Mesenchymal stem cell (in vitro differentiated cells and primary cell): Measurements from ENCODE around the gene MTUS2.

Source experiments
- DNase-seq: peaks from one replicate; pipeline ENCODE4 v3.0.0-alpha.2; 2013
- H2AFZ ChIP-seq: one replicate; pipeline ENCODE4 v1.6.1; 2013; ENCODE audit warnings: low read depth, mild to moderate bottlenecking, control low read depth, inconsistent platforms, low read length, moderate library complexity
- H2AK5ac ChIP-seq: 2 replicates; pipeline ENCODE4 v1.6.1; 2013; ENCODE audit warnings: low read length, moderate library complexity, mild to moderate bottlenecking, inconsistent platforms; ENCODE audit not compliant: severe bottlenecking
- H2BK120ac ChIP-seq: one replicate; pipeline ENCODE4 v1.6.1; 2013; ENCODE audit warnings: low read depth, mild to moderate bottlenecking, inconsistent platforms, low read length, moderate library complexity
- H2BK12ac ChIP-seq, 2 experiments: one replicate each; pipeline ENCODE4 v1.6.1; 2013; ENCODE audit warnings: inconsistent platforms in 2 of 2, low read length in 2 of 2, mild to moderate bottlenecking in 2 of 2, moderate library complexity in 2 of 2, control low read depth in 1 of 2
- H2BK15ac ChIP-seq: one replicate; pipeline ENCODE4 v1.6.1; 2013; ENCODE audit warnings: mild to moderate bottlenecking, low read depth, inconsistent platforms; ENCODE audit not compliant: poor library complexity, severe bottlenecking
- H2BK5ac ChIP-seq: 2 replicates; pipeline ENCODE4 v1.6.1; 2013; ENCODE audit warnings: low read depth, mild to moderate bottlenecking, low read length, control low read depth, inconsistent platforms; ENCODE audit not compliant: poor library complexity, severe bottlenecking
- H3K14ac ChIP-seq, 2 experiments: one replicate each; pipeline ENCODE4 v1.6.1; 2013; ENCODE audit warnings: inconsistent platforms in 2 of 2, low read length in 2 of 2, control low read depth in 1 of 2, mild to moderate bottlenecking in 1 of 2, moderate library complexity in 1 of 2
- H3K18ac ChIP-seq, 2 experiments: one replicate each; pipeline ENCODE4 v1.6.1; 2013; ENCODE audit warnings: inconsistent platforms in 2 of 2, low read length in 2 of 2, control low read depth in 1 of 2, low read depth in 1 of 2, mild to moderate bottlenecking in 1 of 2
- H3K23ac ChIP-seq, 2 experiments: one replicate each; pipeline ENCODE4 v1.6.1; 2013; ENCODE audit warnings: inconsistent platforms in 2 of 2, low read length in 2 of 2, mild to moderate bottlenecking in 2 of 2, moderate library complexity in 2 of 2, control low read depth in 1 of 2
- H3K27ac ChIP-seq: 2 replicates; pipeline ENCODE4 v1.5.1; 2013; ENCODE audit warnings: mild to moderate bottlenecking, moderate library complexity, low read length, control low read depth, inconsistent platforms; ENCODE audit not compliant: poor library complexity, severe bottlenecking
- H3K27me3 ChIP-seq, 2 experiments: 2 replicates each; pipeline versions ENCODE4 v1.6.1 to v1.7.0; 2013; ENCODE audit warnings: low read length in 2 of 2, mild to moderate bottlenecking in 2 of 2, moderate library complexity in 2 of 2, control low read depth in 1 of 2, inconsistent platforms in 1 of 2; ENCODE audit not compliant: control insufficient read depth in 1 of 2, insufficient read depth in 1 of 2
- H3K36me3 ChIP-seq, 2 experiments: 2 replicates each; pipeline versions ENCODE4 v1.6.1 to v1.7.0; 2013; ENCODE audit warnings: low read length in 2 of 2, control low read depth in 1 of 2, inconsistent platforms in 1 of 2, low read depth in 1 of 2, mild to moderate bottlenecking in 1 of 2; ENCODE audit not compliant: insufficient read depth in 2 of 2, control insufficient read depth in 1 of 2
- H3K4ac ChIP-seq, 2 experiments: one replicate each; pipeline ENCODE4 v1.6.1; 2013; ENCODE audit warnings: inconsistent platforms in 2 of 2, low read length in 2 of 2, mild to moderate bottlenecking in 2 of 2, moderate library complexity in 2 of 2, control low read depth in 1 of 2, low read depth in 1 of 2
- H3K4me1 ChIP-seq: 2 replicates; pipeline ENCODE4 v1.6.1; 2013; ENCODE audit warnings: low read depth, low read length, control low read depth; ENCODE audit not compliant: control insufficient read depth, insufficient read depth
- H3K4me2 ChIP-seq: 2 replicates; pipeline ENCODE4 v1.6.1; 2013; ENCODE audit warnings: low read length, mild to moderate bottlenecking, inconsistent platforms; ENCODE audit not compliant: poor library complexity, severe bottlenecking
- H3K4me3 ChIP-seq, 2 experiments: 2 replicates each; pipeline versions ENCODE4 v1.5.1 to v1.7.0; 2013; ENCODE audit warnings: low read length in 2 of 2, mild to moderate bottlenecking in 2 of 2, control low read depth in 1 of 2, low read depth in 1 of 2; ENCODE audit not compliant: insufficient read depth in 1 of 2
- H3K79me1 ChIP-seq: replicated peaks from 2 replicates; pipeline ENCODE4 v1.6.1; 2013; ENCODE audit warnings: mild to moderate bottlenecking, control low read depth, low read length, inconsistent platforms; ENCODE audit not compliant: poor library complexity, severe bottlenecking
- H3K9ac ChIP-seq: 2 replicates; pipeline ENCODE4 v1.7.0; 2013; ENCODE audit warnings: mild to moderate bottlenecking, low read length, moderate library complexity
- H3K9me3 ChIP-seq: 2 replicates; pipeline ENCODE4 v1.7.0; 2013; ENCODE audit warnings: mild to moderate bottlenecking, low read length; ENCODE audit not compliant: control insufficient read depth
- H4K8ac ChIP-seq: one replicate; pipeline ENCODE4 v1.6.1; 2013; ENCODE audit warnings: inconsistent platforms, mild to moderate bottlenecking, low read length, moderate library complexity
- H4K91ac ChIP-seq: one replicate; pipeline ENCODE4 v1.6.1; 2013; ENCODE audit warnings: mild to moderate bottlenecking, low read length, inconsistent platforms
- WGBS: methylation state at CpG from one replicate; pipeline ENCODE4 v1.1.7; 2013; ENCODE audit warnings: mixed read lengths; 5-methylcytosine and 5-hydroxymethylcytosine counted together

The MTUS2 gene

GRCh38 chr13:29255567-29255966 is 435.4 kb downstream of the MTUS2 start:
- H4K91ac ChIP-seq: peak overlapping the region; percentile 29
- no peak overlapping the region for H3K23ac ChIP-seq
- no peak overlapping the region for H3K27ac ChIP-seq
- DNase-seq: no peak
- H4K8ac ChIP-seq: no peak overlapping the region
- H3K36me3 ChIP-seq: no peaks in the 10 kb centered on the region
- no peak overlapping the region for H3K4me3 ChIP-seq
- H3K9ac ChIP-seq: no peak overlapping the region
- no peak overlapping the region for H3K4ac ChIP-seq
- H2AFZ ChIP-seq: no peak overlapping the region
- 55% methylated on average over 2 of the region's 2 CpGs for WGBS
- no peak overlapping the region for H2AK5ac ChIP-seq
- no peak overlapping the region for H2BK5ac ChIP-seq
- H3K4me2 ChIP-seq: no peak overlapping the region
- H2BK15ac ChIP-seq: no peak overlapping the region
- no peak overlapping the region for H2BK120ac ChIP-seq
- peaks cover 0 to 4% of the 10 kb centered on the region in 2 experiments for H3K27me3 ChIP-seq
- no peaks in the 10 kb centered on the region for H3K9me3 ChIP-seq
- no peaks in the 10 kb centered on the region for H3K4me1 ChIP-seq
- no peak overlapping the region for H3K18ac ChIP-seq
- H2BK12ac ChIP-seq: no peak overlapping the region
- no peaks in the 10 kb centered on the region for H3K79me1 ChIP-seq
- H3K14ac ChIP-seq: no peak overlapping the region

- Histone ChIP-seq H3K27me3 (peaks cover 0 to 4% of the 10 kb centered on the region in 2 experiments), H3K27ac (no peak overlapping the region), H2BK120ac (no peak overlapping the region), H3K4me3 (no peak overlapping the region), H2BK5ac (no peak overlapping the region), H3K36me3 (no peaks in the 10 kb centered on the region), H3K9me3 (no peaks in the 10 kb centered on the region), H3K14ac (no peak overlapping the region), H3K18ac (no peak overlapping the region), H3K23ac (no peak overlapping the region), H3K4me2 (no peak overlapping the region), H4K91ac (no peak overlapping the region), H2BK12ac (no peak overlapping the region), H3K4ac (no peak overlapping the region), H2AFZ (no peak overlapping the region), H3K9ac (no peak overlapping the region), H2AK5ac (no peak overlapping the region), H2BK15ac (no peak overlapping the region), H4K8ac (no peak overlapping the region), H3K4me1 (no peaks in the 10 kb centered on the region), H3K79me1 (no peaks in the 10 kb centered on the region)
- no peak for DNase-seq
- whole genome bisulfite sequencing: 51% methylated on average over 3 of the region's 4 CpGs
Observed at GRCh38 chr13:29260684-29261083, 440.5 kb downstream of the MTUS2 start.

GRCh38 chr13:29266261-29266660 is 446.1 kb downstream of the MTUS2 start:
- Histone ChIP-seq H2AFZ (no peak overlapping the region), H3K9me3 (no peaks in the 10 kb centered on the region), H2BK12ac (no peak overlapping the region), H3K4me2 (no peak overlapping the region), H3K4ac (no peak overlapping the region), H3K36me3 (no peaks in the 10 kb centered on the region), H3K27me3 (peaks cover 0 to 8% of the 10 kb centered on the region in 2 experiments), H2BK120ac (no peak overlapping the region), H2AK5ac (no peak overlapping the region), H3K18ac (no peak overlapping the region), H3K14ac (no peak overlapping the region), H4K91ac (no peak overlapping the region), H3K9ac (no peak overlapping the region), H2BK15ac (no peak overlapping the region), H3K23ac (no peak overlapping the region), H3K4me3 (no peak overlapping the region), H4K8ac (no peak overlapping the region), H3K4me1 (no peaks in the 10 kb centered on the region), H2BK5ac (no peak overlapping the region), H3K79me1 (no peaks in the 10 kb centered on the region), H3K27ac (no peak overlapping the region)
- DNase-seq: no peak
- WGBS: 50% methylated on average over 1 of the region's 2 CpGs

GRCh38 chr13:29266756-29267733 is 446.9 kb downstream of the MTUS2 start:
- DNase-seq: no peak
- Histone ChIP-seq H3K23ac (no peak overlapping the region), H3K9me3 (no peaks in the 10 kb centered on the region), H2BK5ac (no peak overlapping the region), H2BK12ac (no peak overlapping the region), H2AK5ac (no peak overlapping the region), H2BK15ac (no peak overlapping the region), H2BK120ac (no peak overlapping the region), H3K27me3 (peaks cover 0 to 8% of the 10 kb centered on the region in 2 experiments), H2AFZ (no peak overlapping the region), H3K4me3 (no peak overlapping the region), H3K14ac (no peak overlapping the region), H4K91ac (no peak overlapping the region), H3K27ac (no peak overlapping the region), H3K4me2 (no peak overlapping the region), H4K8ac (no peak overlapping the region), H3K9ac (no peak overlapping the region), H3K4me1 (no peaks in the 10 kb centered on the region), H3K79me1 (no peaks in the 10 kb centered on the region), H3K18ac (no peak overlapping the region), H3K36me3 (no peaks in the 10 kb centered on the region), H3K4ac (no peak overlapping the region)
- WGBS: 71% methylated on average over 9 of the region's 11 CpGs
